ENCODE results near the gene SANBR. TPM values are rescaled to one million over a fixed set of nuclear protein-coding genes. Genes with fewer than 3 reads are reported as not detected.
A peak's percentile ranks its signal among the peaks of the same experiment; 100 is the strongest.

The SANBR gene
- total RNA-seq, 6 experiments from 2014 or later: 5.1 to 9.8 (median 8.4) TPM

GRCh38 chr2:61090386-61090921, 24.8 kb downstream of the SANBR start:
- no peaks in the 10 kb centered on the region for H3K27me3 Mint-ChIP-seq (ENCODE audit: insufficient read depth)
- no peak for TF ChIP-seq CTCF (IDR thresholded peaks at IDR 0.05)
- peaks cover 9% of the 10 kb centered on the region for H3K36me3 Mint-ChIP-seq (ENCODE audit: low read depth)
- H3K4me3 Mint-ChIP-seq: no peak overlapping the region
- H3K27ac Mint-ChIP-seq: no peak overlapping the region
- H3K9me3 Mint-ChIP-seq: no peaks in the 10 kb centered on the region
- peak; percentile 4 for DNase-seq
- H3K4me1 Mint-ChIP-seq (ENCODE audit: low read depth): no peaks in the 10 kb centered on the region

- no peak for TF ChIP-seq CTCF (IDR thresholded peaks at IDR 0.05)
- no peak for DNase-seq
- Mint-ChIP-seq H3K27me3 (ENCODE audit: insufficient read depth) (no peaks in the 10 kb centered on the region), H3K4me1 (ENCODE audit: low read depth) (no peaks in the 10 kb centered on the region), H3K4me3 (no peak overlapping the region), H3K36me3 (ENCODE audit: low read depth) (peaks cover 13% of the 10 kb centered on the region), H3K27ac (no peak overlapping the region), H3K9me3 (no peaks in the 10 kb centered on the region)
Measured at GRCh38 chr2:61091485-61091884, 25.8 kb downstream of the SANBR start.

GRCh38 chr2:61096438-61096837, 30.8 kb downstream of the SANBR start:
- H3K36me3 Mint-ChIP-seq (ENCODE audit: low read depth): peaks cover 9% of the 10 kb centered on the region; the same call in 1 of the 2 replicates

GRCh38 chr2:61100801-61101200, 35.1 kb downstream of the SANBR start:
- H3K36me3 Mint-ChIP-seq (ENCODE audit: low read depth): peaks cover 18% of the 10 kb centered on the region
- no peaks in the 10 kb centered on the region for H3K9me3 Mint-ChIP-seq

More at GRCh38 chr2:61096438-61096837, 30.8 kb downstream of the SANBR start:
- Mint-ChIP-seq H3K4me1 (ENCODE audit: low read depth) (no peaks in the 10 kb centered on the region), H3K27ac (no peak overlapping the region), H3K27me3 (ENCODE audit: insufficient read depth) (no peaks in the 10 kb centered on the region), H3K9me3 (no peaks in the 10 kb centered on the region), H3K4me3 (no peak overlapping the region)
- TF ChIP-seq CTCF (IDR thresholded peaks at IDR 0.05): no peak
- DNase-seq: no peak

GRCh38 chr2:61109291-61109690, 43.6 kb downstream of the SANBR start:
- no peaks in the 10 kb centered on the region for H3K4me1 Mint-ChIP-seq (ENCODE audit: low read depth)
- TF ChIP-seq CTCF (IDR thresholded peaks at IDR 0.05): no peak
- H3K27me3 Mint-ChIP-seq (ENCODE audit: insufficient read depth): no peaks in the 10 kb centered on the region

More at GRCh38 chr2:61100801-61101200, 35.1 kb downstream of the SANBR start:
- H3K27ac Mint-ChIP-seq: no peak overlapping the region
- no peak overlapping the region for H3K4me3 Mint-ChIP-seq
- H3K27me3 Mint-ChIP-seq (ENCODE audit: insufficient read depth): no peaks in the 10 kb centered on the region
- no peak for TF ChIP-seq CTCF (IDR thresholded peaks at IDR 0.05)
- no peaks in the 10 kb centered on the region for H3K4me1 Mint-ChIP-seq (ENCODE audit: low read depth)
- no peak for DNase-seq

More at GRCh38 chr2:61109291-61109690, 43.6 kb downstream of the SANBR start:
- peaks cover 26% of the 10 kb centered on the region for H3K36me3 Mint-ChIP-seq (ENCODE audit: low read depth)
- H3K27ac Mint-ChIP-seq: no peak overlapping the region
- no peak overlapping the region for H3K4me3 Mint-ChIP-seq
- no peaks in the 10 kb centered on the region; the same call in 1 of the 2 replicates for H3K9me3 Mint-ChIP-seq
- DNase-seq: no peak
